SK-N-SH (cell line): Measurements from ENCODE around the gene ETV6. TPM values are rescaled to one million over a fixed set of nuclear protein-coding genes. Genes with fewer than 3 reads are reported as not detected.

Source experiments
- CTCF ChIA-PET: fragments of 300-600, 350-600 bp; formaldehyde crosslinking; extraction: SDS; loops from one replicate; lab custom pipeline; 2021; lab: Yijun Ruan, JAX
- POLR2A ChIA-PET: fragments of 350-600 bp; sonication (Branson Sonifier 250); formaldehyde crosslinking; extraction: SDS; loops from one replicate; lab custom pipeline; 2020; ENCODE audit warnings: antibody characterized with exemption, inconsistent platforms; lab: Yijun Ruan, JAX
- DNase-seq: peaks from one replicate; pipeline ENCODE4 v3.0.0; 2012
- H2AFZ ChIP-seq: fragments of 200-600 bp; sonication (generic); 2 replicates; pipeline ENCODE4 v1.8.1; 2016; ENCODE audit warnings: antibody characterized with exemption, mild to moderate bottlenecking, low read depth
- H3F3A ChIP-seq: fragments of 200-600 bp; sonication (generic); replicated peaks from 2 replicates; pipeline ENCODE3; 2016; ENCODE audit warnings: antibody characterized with exemption, mild to moderate bottlenecking; ENCODE audit not compliant: insufficient read depth
- H3K27ac ChIP-seq, 2 experiments: fragments of 200-500 bp in 1 of 2; fragments of 200-600 bp in 1 of 2; sonication (Bioruptor generic) in 1 of 2; sonication (generic), shearing (Covaris generic) in 1 of 2; 2 replicates each; pipeline versions ENCODE4 v1.5.1 to v1.6.1; 2014 to 2016; ENCODE audit warnings: low read depth in 2 of 2, inconsistent platforms in 1 of 2, low read length in 1 of 2, mild to moderate bottlenecking in 1 of 2, mixed read lengths in 1 of 2
- H3K27me3 ChIP-seq: fragments of 200-600 bp; sonication (generic), shearing (Covaris generic); 2 replicates; pipeline ENCODE4 v1.6.1; 2016; ENCODE audit warnings: mixed run types; ENCODE audit not compliant: insufficient read depth
- H3K36me3 ChIP-seq, 2 experiments: fragments of 200-500 bp in 1 of 2; fragments of 200-600 bp in 1 of 2; sonication (Bioruptor generic) in 1 of 2; sonication (generic) in 1 of 2; replicated peaks in 1 of 2; 2 replicates each; pipeline versions ENCODE3 to v1.5.1; 2014 to 2016; ENCODE audit warnings: low read length in 1 of 2, mild to moderate bottlenecking in 1 of 2; ENCODE audit not compliant: insufficient read depth in 2 of 2, control insufficient read depth in 1 of 2
- H3K4me1 ChIP-seq, 2 experiments: fragments of 200-500 bp in 1 of 2; fragments of 200-600 bp in 1 of 2; sonication (Bioruptor generic) in 1 of 2; sonication (generic), shearing (Covaris generic) in 1 of 2; 2 replicates each; pipeline versions ENCODE4 v1.5.1 to v1.6.1; 2014 to 2016; ENCODE audit warnings: low read depth in 1 of 2, low read length in 1 of 2, mixed run types in 1 of 2; ENCODE audit not compliant: insufficient read depth in 2 of 2, control insufficient read depth in 1 of 2
- H3K4me2 ChIP-seq: fragments of 200-600 bp; sonication (generic), shearing (Covaris generic); 2 replicates; pipeline ENCODE4 v1.6.1; 2017; ENCODE audit warnings: mixed run types
- H3K4me3 ChIP-seq, 2 experiments: fragments of 200-500 bp in 1 of 2; fragments of 200-600 bp in 1 of 2; sonication (Bioruptor generic) in 1 of 2; sonication (generic), shearing (Covaris generic) in 1 of 2; 2 replicates each; pipeline versions ENCODE4 v1.5.1 to v1.8.1; 2014 to 2016; ENCODE audit warnings: low read depth in 2 of 2, inconsistent platforms in 1 of 2, low read length in 1 of 2, mild to moderate bottlenecking in 1 of 2, mixed read lengths in 1 of 2, moderate library complexity in 1 of 2
- H3K79me2 ChIP-seq: fragments of 200-600 bp; sonication (generic); 2 replicates; pipeline ENCODE4 v1.8.1; 2017; ENCODE audit warnings: mild to moderate bottlenecking; ENCODE audit not compliant: insufficient read depth
- H3K9ac ChIP-seq: fragments of 200-600 bp; sonication (generic); 2 replicates; pipeline ENCODE4 v1.6.1; 2017; ENCODE audit warnings: mixed run types
- H3K9me2 ChIP-seq: fragments of 200-600 bp; sonication (generic); 2 replicates; pipeline ENCODE4 v1.6.1; 2017; ENCODE audit warnings: mixed run types
- H3K9me3 ChIP-seq: fragments of 200-600 bp; sonication (generic); 2 replicates; pipeline ENCODE4 v1.6.1; 2017; ENCODE audit warnings: mixed run types, mild to moderate bottlenecking, moderate library complexity
- H4K20me1 ChIP-seq: fragments of 200-600 bp; sonication (generic); 2 replicates; pipeline ENCODE4 v1.6.1; 2017; ENCODE audit warnings: mild to moderate bottlenecking, mixed run types; ENCODE audit not compliant: insufficient read depth
- EP300 ChIP-seq, 2 experiments: IDR thresholded peaks; 2 replicates each; pipeline versions ENCODE4 v1.4.0 to v1.6.1; 2012; ENCODE audit warnings: borderline replicate concordance in 1 of 2, low read depth in 1 of 2, low read length in 1 of 2
- FOSL2 ChIP-seq: IDR thresholded peaks from 2 replicates; pipeline ENCODE4 v1.4.0; 2012; ENCODE audit warnings: low read depth, mild to moderate bottlenecking, moderate library complexity, borderline replicate concordance
- FOXM1 ChIP-seq: IDR thresholded peaks from 2 replicates; pipeline ENCODE4 v1.4.0; 2012; ENCODE audit warnings: low read depth, mild to moderate bottlenecking
- MEF2A ChIP-seq: IDR thresholded peaks from 2 replicates; pipeline ENCODE4 v1.4.0; 2012; ENCODE audit warnings: low read depth, borderline replicate concordance
- NFIC ChIP-seq: IDR thresholded peaks from 2 replicates; pipeline ENCODE4 v1.4.0; 2012; ENCODE audit warnings: borderline replicate concordance
- POLR2AphosphoS5 ChIP-seq: IDR thresholded peaks from 2 replicates; pipeline ENCODE4 v1.6.1; 2012; ENCODE audit warnings: low read depth, low read length
- RFX5 ChIP-seq: IDR thresholded peaks from 2 replicates; pipeline ENCODE4 v1.6.1; 2012; ENCODE audit warnings: mild to moderate bottlenecking, improper control_type of control experiment, low read length
- SIN3A ChIP-seq: IDR thresholded peaks from 2 replicates; pipeline ENCODE4 v1.6.1; 2012; ENCODE audit warnings: low read depth, mild to moderate bottlenecking, low read length, moderate library complexity, borderline replicate concordance
- TEAD4 ChIP-seq: IDR thresholded peaks from 2 replicates; pipeline ENCODE4 v1.4.0; 2012; ENCODE audit warnings: mild to moderate bottlenecking, borderline replicate concordance; ENCODE audit not compliant: insufficient read depth
- WGBS: methylation state at CpG from one replicate; pipeline ENCODE4 v1.1.6; 2017; ENCODE audit warnings: low lambda C conversion rate; 5-methylcytosine and 5-hydroxymethylcytosine counted together
- polyA plus RNA-seq, 3 experiments: library from polyadenylated mRNA; depleted of rRNA; stranded (reverse); fragments of >200 nt; gene quantifications; 2 replicates each; pipeline ENCODE4 v1.2.3, GENCODE V29; 2012
- TF ChIP-seq, protein P1 (sequence below): fragments of 150-350 bp; IDR thresholded peaks from 2 replicates; pipeline ENCODE4 v1.6.1; 2016; ENCODE audit warnings: mild to moderate bottlenecking, low read depth, low read length
- TF ChIP-seq, protein P2 (sequence below): fragments of 150-350 bp; IDR thresholded peaks from 2 replicates; pipeline ENCODE4 v1.6.1; 2017; ENCODE audit warnings: antibody characterized with exemption, low read length, low read depth, borderline replicate concordance
- TF ChIP-seq, protein P3 (sequence below): IDR thresholded peaks from 2 replicates; pipeline ENCODE4 v1.4.0; 2012; ENCODE audit warnings: low read depth
- TF ChIP-seq, protein P4 (sequence below): IDR thresholded peaks from 2 replicates; pipeline ENCODE4; 2012
- TF ChIP-seq, protein P5 (sequence below): IDR thresholded peaks from 2 replicates; pipeline ENCODE4 v1.4.0; 2012; ENCODE audit warnings: low read depth, borderline replicate concordance
- TF ChIP-seq, protein P6 (sequence below): IDR thresholded peaks from 2 replicates; pipeline ENCODE4 v1.6.1; 2012; ENCODE audit warnings: mild to moderate bottlenecking, low read depth, low read length, moderate library complexity

ETV6 gene
- polyA plus RNA-seq, 1 of the 3 experiments (the other 2 are of a cell fraction) = 4.0 TPM

DNA sequence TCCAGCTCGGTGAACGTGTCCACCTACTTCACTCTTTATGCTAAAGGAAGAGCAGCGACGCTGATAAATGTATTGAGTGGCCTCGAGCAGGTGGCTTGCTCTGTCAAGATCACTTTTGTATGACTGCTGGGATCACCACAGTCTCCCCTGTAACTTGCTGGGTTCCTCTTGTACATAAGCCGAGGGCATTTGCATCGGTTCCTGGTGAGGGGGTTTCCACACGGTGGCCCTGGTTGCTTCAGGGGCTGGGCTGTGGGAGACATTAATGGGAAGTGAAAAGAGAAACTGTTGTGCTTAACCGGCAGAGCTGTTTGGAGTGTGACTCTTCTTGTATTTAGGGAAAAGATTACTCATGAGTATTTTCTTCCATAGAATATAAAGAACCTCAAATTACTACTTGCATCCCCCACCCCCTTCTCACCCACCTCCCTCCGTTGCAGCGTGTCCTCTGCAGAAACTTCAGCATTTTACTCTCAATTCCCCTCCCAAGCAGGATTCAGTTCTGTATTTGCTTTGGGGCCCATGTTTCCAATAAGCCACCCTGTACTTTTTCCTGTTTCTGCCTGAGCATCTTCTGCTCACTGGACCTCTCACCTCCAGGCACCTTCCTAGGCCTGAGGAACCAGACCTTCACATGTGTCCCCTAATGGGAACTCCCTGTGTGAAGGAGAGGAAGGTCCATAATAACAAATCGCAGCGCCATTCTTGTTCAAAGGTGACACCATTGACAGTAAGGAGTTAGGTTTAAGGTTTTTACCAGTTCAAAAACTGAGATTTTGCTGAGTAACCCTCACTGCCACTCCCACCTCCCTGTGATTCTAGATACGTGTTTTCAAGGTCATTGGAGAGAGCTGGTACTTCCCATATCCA, 187.0 kb downstream of the ETV6 start:
- no peak overlapping the region for H3K9ac ChIP-seq
- H3K36me3 ChIP-seq = peaks cover 10 to 15% of the 10 kb centered on the region in 2 experiments
- 92% methylated on average over 14 of the region's 14 CpGs for WGBS
- no peaks in the 10 kb centered on the region for H3K9me2 ChIP-seq
- H3K9me3 ChIP-seq = no peaks in the 10 kb centered on the region
- DNase-seq = no peak
- POLR2A ChIA-PET = no interaction called here
- H3F3A ChIP-seq = peaks cover 5% of the 10 kb centered on the region
- no peak overlapping the region for H2AFZ ChIP-seq
- no peak overlapping the region for H3K4me2 ChIP-seq
- no peaks in the 10 kb centered on the region for H3K79me2 ChIP-seq
- no peak overlapping the region for H3K27ac ChIP-seq
- peaks cover 0 to 6% of the 10 kb centered on the region in 2 experiments; a peak in 2 of 4 replicates for H3K4me1 ChIP-seq
- no peaks in the 10 kb centered on the region for H4K20me1 ChIP-seq
- CTCF ChIA-PET = no interaction called here
- TF ChIP-seq TEAD4 = no peak
- no peak for TF ChIP-seq FOXM1
- TF ChIP-seq, protein P1, sequence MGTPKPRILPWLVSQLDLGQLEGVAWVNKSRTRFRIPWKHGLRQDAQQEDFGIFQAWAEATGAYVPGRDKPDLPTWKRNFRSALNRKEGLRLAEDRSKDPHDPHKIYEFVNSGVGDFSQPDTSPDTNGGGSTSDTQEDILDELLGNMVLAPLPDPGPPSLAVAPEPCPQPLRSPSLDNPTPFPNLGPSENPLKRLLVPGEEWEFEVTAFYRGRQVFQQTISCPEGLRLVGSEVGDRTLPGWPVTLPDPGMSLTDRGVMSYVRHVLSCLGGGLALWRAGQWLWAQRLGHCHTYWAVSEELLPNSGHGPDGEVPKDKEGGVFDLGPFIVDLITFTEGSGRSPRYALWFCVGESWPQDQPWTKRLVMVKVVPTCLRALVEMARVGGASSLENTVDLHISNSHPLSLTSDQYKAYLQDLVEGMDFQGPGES = no peak
- TF ChIP-seq EP300 (IDR thresholded peaks at IDR 0.05; ENCODE audit: borderline replicate concordance in 1 of 2, low read depth in 1 of 2, low read length in 1 of 2) = no peak
- TF ChIP-seq NFIC = no peak
- no peak for TF ChIP-seq FOSL2
- no peak for TF ChIP-seq SIN3A
- TF ChIP-seq, protein P2, sequence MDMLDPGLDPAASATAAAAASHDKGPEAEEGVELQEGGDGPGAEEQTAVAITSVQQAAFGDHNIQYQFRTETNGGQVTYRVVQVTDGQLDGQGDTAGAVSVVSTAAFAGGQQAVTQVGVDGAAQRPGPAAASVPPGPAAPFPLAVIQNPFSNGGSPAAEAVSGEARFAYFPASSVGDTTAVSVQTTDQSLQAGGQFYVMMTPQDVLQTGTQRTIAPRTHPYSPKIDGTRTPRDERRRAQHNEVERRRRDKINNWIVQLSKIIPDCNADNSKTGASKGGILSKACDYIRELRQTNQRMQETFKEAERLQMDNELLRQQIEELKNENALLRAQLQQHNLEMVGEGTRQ = no peak
- TF ChIP-seq MEF2A = no peak
- TF ChIP-seq POLR2AphosphoS5 = no peak
- TF ChIP-seq, protein P3, sequence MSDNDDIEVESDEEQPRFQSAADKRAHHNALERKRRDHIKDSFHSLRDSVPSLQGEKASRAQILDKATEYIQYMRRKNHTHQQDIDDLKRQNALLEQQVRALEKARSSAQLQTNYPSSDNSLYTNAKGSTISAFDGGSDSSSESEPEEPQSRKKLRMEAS = no peak
- TF ChIP-seq, protein P4, sequence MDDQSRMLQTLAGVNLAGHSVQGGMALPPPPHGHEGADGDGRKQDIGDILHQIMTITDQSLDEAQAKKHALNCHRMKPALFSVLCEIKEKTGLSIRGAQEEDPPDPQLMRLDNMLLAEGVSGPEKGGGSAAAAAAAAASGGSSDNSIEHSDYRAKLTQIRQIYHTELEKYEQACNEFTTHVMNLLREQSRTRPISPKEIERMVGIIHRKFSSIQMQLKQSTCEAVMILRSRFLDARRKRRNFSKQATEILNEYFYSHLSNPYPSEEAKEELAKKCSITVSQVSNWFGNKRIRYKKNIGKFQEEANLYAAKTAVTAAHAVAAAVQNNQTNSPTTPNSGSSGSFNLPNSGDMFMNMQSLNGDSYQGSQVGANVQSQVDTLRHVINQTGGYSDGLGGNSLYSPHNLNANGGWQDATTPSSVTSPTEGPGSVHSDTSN = no peak
- TF ChIP-seq, protein P5, sequence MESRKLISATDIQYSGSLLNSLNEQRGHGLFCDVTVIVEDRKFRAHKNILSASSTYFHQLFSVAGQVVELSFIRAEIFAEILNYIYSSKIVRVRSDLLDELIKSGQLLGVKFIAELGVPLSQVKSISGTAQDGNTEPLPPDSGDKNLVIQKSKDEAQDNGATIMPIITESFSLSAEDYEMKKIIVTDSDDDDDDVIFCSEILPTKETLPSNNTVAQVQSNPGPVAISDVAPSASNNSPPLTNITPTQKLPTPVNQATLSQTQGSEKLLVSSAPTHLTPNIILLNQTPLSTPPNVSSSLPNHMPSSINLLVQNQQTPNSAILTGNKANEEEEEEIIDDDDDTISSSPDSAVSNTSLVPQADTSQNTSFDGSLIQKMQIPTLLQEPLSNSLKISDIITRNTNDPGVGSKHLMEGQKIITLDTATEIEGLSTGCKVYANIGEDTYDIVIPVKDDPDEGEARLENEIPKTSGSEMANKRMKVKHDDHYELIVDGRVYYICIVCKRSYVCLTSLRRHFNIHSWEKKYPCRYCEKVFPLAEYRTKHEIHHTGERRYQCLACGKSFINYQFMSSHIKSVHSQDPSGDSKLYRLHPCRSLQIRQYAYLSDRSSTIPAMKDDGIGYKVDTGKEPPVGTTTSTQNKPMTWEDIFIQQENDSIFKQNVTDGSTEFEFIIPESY = no peak
- no peak for TF ChIP-seq RFX5
- TF ChIP-seq, protein P6, sequence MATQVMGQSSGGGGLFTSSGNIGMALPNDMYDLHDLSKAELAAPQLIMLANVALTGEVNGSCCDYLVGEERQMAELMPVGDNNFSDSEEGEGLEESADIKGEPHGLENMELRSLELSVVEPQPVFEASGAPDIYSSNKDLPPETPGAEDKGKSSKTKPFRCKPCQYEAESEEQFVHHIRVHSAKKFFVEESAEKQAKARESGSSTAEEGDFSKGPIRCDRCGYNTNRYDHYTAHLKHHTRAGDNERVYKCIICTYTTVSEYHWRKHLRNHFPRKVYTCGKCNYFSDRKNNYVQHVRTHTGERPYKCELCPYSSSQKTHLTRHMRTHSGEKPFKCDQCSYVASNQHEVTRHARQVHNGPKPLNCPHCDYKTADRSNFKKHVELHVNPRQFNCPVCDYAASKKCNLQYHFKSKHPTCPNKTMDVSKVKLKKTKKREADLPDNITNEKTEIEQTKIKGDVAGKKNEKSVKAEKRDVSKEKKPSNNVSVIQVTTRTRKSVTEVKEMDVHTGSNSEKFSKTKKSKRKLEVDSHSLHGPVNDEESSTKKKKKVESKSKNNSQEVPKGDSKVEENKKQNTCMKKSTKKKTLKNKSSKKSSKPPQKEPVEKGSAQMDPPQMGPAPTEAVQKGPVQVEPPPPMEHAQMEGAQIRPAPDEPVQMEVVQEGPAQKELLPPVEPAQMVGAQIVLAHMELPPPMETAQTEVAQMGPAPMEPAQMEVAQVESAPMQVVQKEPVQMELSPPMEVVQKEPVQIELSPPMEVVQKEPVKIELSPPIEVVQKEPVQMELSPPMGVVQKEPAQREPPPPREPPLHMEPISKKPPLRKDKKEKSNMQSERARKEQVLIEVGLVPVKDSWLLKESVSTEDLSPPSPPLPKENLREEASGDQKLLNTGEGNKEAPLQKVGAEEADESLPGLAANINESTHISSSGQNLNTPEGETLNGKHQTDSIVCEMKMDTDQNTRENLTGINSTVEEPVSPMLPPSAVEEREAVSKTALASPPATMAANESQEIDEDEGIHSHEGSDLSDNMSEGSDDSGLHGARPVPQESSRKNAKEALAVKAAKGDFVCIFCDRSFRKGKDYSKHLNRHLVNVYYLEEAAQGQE = no peak
- H3K4me3 ChIP-seq = no peak overlapping the region
- no peaks in the 10 kb centered on the region for H3K27me3 ChIP-seq
